Loucy (cell line): Measurements from ENCODE around the gene BDH2.

Experiments used
- H2AFZ ChIP-seq: fragments of 200-600 bp; sonication (generic); 2 replicates; pipeline ENCODE4 v1.6.0; 2016; ENCODE audit warnings: antibody characterized with exemption, mild to moderate bottlenecking, low read length, moderate library complexity
- H3F3A ChIP-seq: fragments of 200-600 bp; 2 replicates; pipeline ENCODE4 v1.6.0; 2016; ENCODE audit warnings: antibody characterized with exemption, low read depth, mild to moderate bottlenecking
- H3K27me3 ChIP-seq: fragments of 200-600 bp; sonication (generic); 2 replicates; pipeline ENCODE4 v1.6.1; 2014; ENCODE audit warnings: low read length, mild to moderate bottlenecking; ENCODE audit not compliant: insufficient read depth, poor library complexity, severe bottlenecking
- H3K36me3 ChIP-seq: fragments of 200-600 bp; sonication (generic); 2 replicates; pipeline ENCODE4 v1.6.1; 2016; ENCODE audit warnings: low read length; ENCODE audit not compliant: insufficient read depth
- H3K4me1 ChIP-seq: fragments of 200-600 bp; sonication (generic); 2 replicates; pipeline ENCODE4 v1.5.1; 2014; ENCODE audit warnings: low read length, mild to moderate bottlenecking; ENCODE audit not compliant: insufficient read depth, poor library complexity, severe bottlenecking
- H3K4me2 ChIP-seq: fragments of 200-600 bp; sonication (generic); 2 replicates; pipeline ENCODE4 v1.6.0; 2014; ENCODE audit warnings: antibody characterized with exemption, low read length, low read depth, mild to moderate bottlenecking; ENCODE audit not compliant: poor library complexity, severe bottlenecking
- H3K4me3 ChIP-seq: fragments of 200-600 bp; sonication (generic); 2 replicates; pipeline ENCODE4 v1.5.1; 2014; ENCODE audit warnings: low read length, mild to moderate bottlenecking, mixed read lengths; ENCODE audit not compliant: poor library complexity, severe bottlenecking
- H3K79me2 ChIP-seq: fragments of 200-600 bp; sonication (generic); 2 replicates; pipeline ENCODE4 v1.6.1; 2014; ENCODE audit warnings: low read length; ENCODE audit not compliant: insufficient read depth
- H3K9ac ChIP-seq: fragments of 200-600 bp; sonication (generic); 2 replicates; pipeline ENCODE4 v1.6.0; 2014; ENCODE audit warnings: mild to moderate bottlenecking, low read depth, low read length, moderate library complexity; ENCODE audit not compliant: poor library complexity, severe bottlenecking
- H3K9me2 ChIP-seq: fragments of 200-600 bp; sonication (generic); replicated peaks from 2 replicates; pipeline ENCODE4 v1.6.1; 2016; ENCODE audit warnings: low read depth, low read length, mixed read lengths
- H3K9me3 ChIP-seq: fragments of 200-600 bp; sonication (generic); 2 replicates; pipeline ENCODE4 v1.6.1; 2014; ENCODE audit warnings: mild to moderate bottlenecking, antibody characterized with exemption, low read length, low read depth; ENCODE audit not compliant: insufficient read depth
- H4K20me1 ChIP-seq: fragments of 200-600 bp; sonication (generic); 2 replicates; pipeline ENCODE4 v1.6.0; 2014; ENCODE audit warnings: antibody characterized with exemption, low read length, mild to moderate bottlenecking; ENCODE audit not compliant: insufficient read depth, poor library complexity, severe bottlenecking
- EZH2phosphoT487 ChIP-seq: fragments of 200-600 bp; IDR thresholded peaks from 2 replicates; pipeline ENCODE4 v1.6.1; 2018; ENCODE audit warnings: antibody characterized with exemption, mild to moderate bottlenecking, moderate library complexity, borderline replicate concordance
- TF ChIP-seq, protein P1 (sequence below): fragments of 200-600 bp; sonication (generic); conservative IDR thresholded peaks from 2 replicates; pipeline ENCODE4 v1.5.1; 2014; ENCODE audit warnings: mild to moderate bottlenecking, antibody characterized with exemption, low read length

Gene BDH2

GRCh38 chr4:103099691-103100392, at the start of gene BDH2:
Gene BDH2 (minus strand): TSS chr4:103099834. CDS start chr4:103096254, 3,580 bp downstream.
- no peaks in the 10 kb centered on the region for H3K27me3 ChIP-seq
- peaks cover 15% of the 10 kb centered on the region for H3K4me1 ChIP-seq
- no peak for TF ChIP-seq EZH2phosphoT487
- TF ChIP-seq, protein P1, sequence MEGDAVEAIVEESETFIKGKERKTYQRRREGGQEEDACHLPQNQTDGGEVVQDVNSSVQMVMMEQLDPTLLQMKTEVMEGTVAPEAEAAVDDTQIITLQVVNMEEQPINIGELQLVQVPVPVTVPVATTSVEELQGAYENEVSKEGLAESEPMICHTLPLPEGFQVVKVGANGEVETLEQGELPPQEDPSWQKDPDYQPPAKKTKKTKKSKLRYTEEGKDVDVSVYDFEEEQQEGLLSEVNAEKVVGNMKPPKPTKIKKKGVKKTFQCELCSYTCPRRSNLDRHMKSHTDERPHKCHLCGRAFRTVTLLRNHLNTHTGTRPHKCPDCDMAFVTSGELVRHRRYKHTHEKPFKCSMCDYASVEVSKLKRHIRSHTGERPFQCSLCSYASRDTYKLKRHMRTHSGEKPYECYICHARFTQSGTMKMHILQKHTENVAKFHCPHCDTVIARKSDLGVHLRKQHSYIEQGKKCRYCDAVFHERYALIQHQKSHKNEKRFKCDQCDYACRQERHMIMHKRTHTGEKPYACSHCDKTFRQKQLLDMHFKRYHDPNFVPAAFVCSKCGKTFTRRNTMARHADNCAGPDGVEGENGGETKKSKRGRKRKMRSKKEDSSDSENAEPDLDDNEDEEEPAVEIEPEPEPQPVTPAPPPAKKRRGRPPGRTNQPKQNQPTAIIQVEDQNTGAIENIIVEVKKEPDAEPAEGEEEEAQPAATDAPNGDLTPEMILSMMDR, result peak; percentile 81
- H3K4me3 ChIP-seq, result peak within 1 kb of the TSS; percentile 78
- peak within 1 kb of the TSS; percentile 87 for H2AFZ ChIP-seq
- H3K9ac ChIP-seq, result peak within 1 kb of the TSS; percentile 73
- H3K9me2 ChIP-seq, result no peaks in the 10 kb centered on the region
- no peaks in the 10 kb centered on the region for H3K79me2 ChIP-seq
- no peaks in the 10 kb centered on the region for H3K9me3 ChIP-seq
- no peaks in the 10 kb centered on the region for H4K20me1 ChIP-seq
- no peaks in the 10 kb centered on the region for H3F3A ChIP-seq
- H3K36me3 ChIP-seq, result no peaks in the 10 kb centered on the region
- peak within 1 kb of the TSS; percentile 84 for H3K4me2 ChIP-seq

DNA sequence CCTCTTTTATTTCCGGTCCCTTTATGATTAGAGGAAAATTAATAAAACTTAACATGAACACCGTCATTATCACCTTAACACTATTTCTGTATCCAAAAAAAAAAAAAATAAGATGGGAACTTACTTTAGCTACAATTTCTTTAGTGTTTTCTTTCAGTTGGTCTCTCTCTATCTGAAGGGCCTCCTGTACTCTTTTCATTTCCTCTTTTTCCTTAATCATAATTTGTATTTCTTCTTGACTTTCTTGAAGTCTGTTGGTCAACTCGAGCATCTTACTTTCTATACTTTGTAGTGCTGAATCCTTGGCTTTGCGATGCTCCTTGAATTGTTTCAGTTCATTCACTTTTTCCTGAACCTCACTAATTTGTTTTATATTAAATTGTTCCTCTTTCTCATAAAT, 45.3 kb upstream of the BDH2 start:
- H2AFZ ChIP-seq, result no peak overlapping the region
- no peaks in the 10 kb centered on the region for H3K27me3 ChIP-seq
- H4K20me1 ChIP-seq, result no peaks in the 10 kb centered on the region
- no peaks in the 10 kb centered on the region for H3K4me1 ChIP-seq
- H3K36me3 ChIP-seq, result peaks cover 86% of the 10 kb centered on the region
- H3F3A ChIP-seq, result no peaks in the 10 kb centered on the region
- no peaks in the 10 kb centered on the region for H3K9me3 ChIP-seq
- H3K9me2 ChIP-seq, result no peaks in the 10 kb centered on the region
- H3K9ac ChIP-seq, result no peak overlapping the region
- H3K79me2 ChIP-seq, result no peaks in the 10 kb centered on the region
- H3K4me3 ChIP-seq, result no peak overlapping the region
- H3K4me2 ChIP-seq, result no peak overlapping the region
- no peak for TF ChIP-seq EZH2phosphoT487
- TF ChIP-seq, protein P1, result no peak

- H3K36me3 ChIP-seq, result peaks cover 81% of the 10 kb centered on the region
These were observed 37.8 kb upstream of the BDH2 start for GRCh38 chr4:103137446-103137827.

More at GRCh38 chr4:103137446-103137827, 37.8 kb upstream of the BDH2 start:
- no peak overlapping the region for H2AFZ ChIP-seq
- no peak overlapping the region for H3K4me3 ChIP-seq
- no peaks in the 10 kb centered on the region for H3F3A ChIP-seq
- H3K27me3 ChIP-seq, result no peaks in the 10 kb centered on the region
- TF ChIP-seq, protein P1, result no peak
- no peak for TF ChIP-seq EZH2phosphoT487
- H3K4me1 ChIP-seq, result peaks cover 11% of the 10 kb centered on the region
- H3K4me2 ChIP-seq, result no peak overlapping the region
- H3K9ac ChIP-seq, result no peak overlapping the region
- no peaks in the 10 kb centered on the region for H3K9me2 ChIP-seq
- no peaks in the 10 kb centered on the region for H3K9me3 ChIP-seq
- H3K79me2 ChIP-seq, result no peaks in the 10 kb centered on the region
- H4K20me1 ChIP-seq, result no peaks in the 10 kb centered on the region
